HepG2 (cell line): Measurements from ENCODE around the gene YIPF2. TPM values are rescaled to one million over a fixed set of nuclear protein-coding genes. Genes with fewer than 3 reads are reported as not detected.

Experiments used
- ATAC-seq: fragments of 200-7000 bp; cut with Tn5 transposase; 3 replicates; pipeline ENCODE4 v1.9.1; 2020; ENCODE audit warnings: mild to moderate bottlenecking, moderate library complexity
- BruUV-seq: library from RNA; stranded (reverse); fragments of 400-500 nt; replicated peaks from 2 replicates; lab custom pipeline; 2021; lab: Mats Ljungman, UMichigan
- CTCF ChIA-PET: fragments of 300-600 bp; formaldehyde crosslinking; extraction: SDS; loops from one replicate; lab custom pipeline; 2021; ENCODE audit warnings: low total read pairs, inconsistent platforms, low intra/inter-chr PET ratio; lab: Yijun Ruan, JAX
- POLR2A ChIA-PET: fragments of 350-600 bp; sonication (Branson Sonifier 250); formaldehyde crosslinking; loops from one replicate; lab custom pipeline; 2020; ENCODE audit warnings: antibody characterized with exemption, inconsistent platforms; lab: Yijun Ruan, JAX
- DNase-seq: peaks from one replicate; pipeline ENCODE4 v3.0.0-alpha.2; 2015; ENCODE audit warnings: low spot score
- FAIRE-seq: peaks from 3 replicates; lab custom pipeline; 2011; peaks lifted over from hg19 to GRCh38; lab: Jason Lieb, UNC
- H2AFZ ChIP-seq: one replicate; pipeline ENCODE4 v1.6.1; 2011; ENCODE audit warnings: low read length, inconsistent platforms
- H3K27ac ChIP-seq: fragments of 300-600 bp; 3 replicates; pipeline ENCODE4 v1.8.0; 2011; ENCODE audit warnings: mixed run types, mild to moderate bottlenecking, mixed read lengths, low read length, inconsistent platforms; ENCODE audit not compliant: insufficient read depth; ENCODE audit errors: extremely low read length
- H3K27me3 ChIP-seq, 2 experiments: fragments of 200-600 bp in 1 of 2; 2 replicates in 1 of 2; 3 replicates in 1 of 2; pipeline versions ENCODE4 v1.6.0 to v1.8.0; 2011; ENCODE audit warnings: low read length in 2 of 2, mild to moderate bottlenecking in 2 of 2, moderate library complexity in 2 of 2, inconsistent platforms in 1 of 2; ENCODE audit not compliant: insufficient read depth in 2 of 2, control insufficient read depth in 1 of 2
- H3K36me3 ChIP-seq, 2 experiments: fragments of 200-600 bp in 1 of 2; replicated peaks in 1 of 2; 2 replicates in 1 of 2; 3 replicates in 1 of 2; pipeline versions ENCODE4 v1.5.1 to v1.8.0; 2011; ENCODE audit warnings: low read length in 2 of 2, inconsistent platforms in 1 of 2; ENCODE audit not compliant: insufficient read depth in 2 of 2, control insufficient read depth in 1 of 2
- H3K4me1 ChIP-seq: 2 replicates; pipeline ENCODE4 v1.5.1; 2012; ENCODE audit warnings: low read length, inconsistent platforms; ENCODE audit not compliant: insufficient read depth
- H3K4me2 ChIP-seq: 2 replicates; pipeline ENCODE4 v1.6.0; 2011; ENCODE audit warnings: low read depth, low read length, inconsistent platforms
- H3K4me3 ChIP-seq, 3 experiments: fragments of 200-600 bp in 1 of 3; sonication (generic), shearing (Covaris generic) in 1 of 3; replicated peaks in 1 of 3; 2 replicates each; pipeline ENCODE4 v1.5.1; 2011 to 2016; ENCODE audit warnings: low read length in 3 of 3, inconsistent platforms in 2 of 3, low read depth in 2 of 3, mild to moderate bottlenecking in 2 of 3, control low read depth in 1 of 3, mixed read lengths in 1 of 3; ENCODE audit not compliant: insufficient read depth in 1 of 3
- H3K79me2 ChIP-seq: one replicate; pipeline ENCODE4 v1.6.1; 2011; ENCODE audit warnings: low read length, inconsistent platforms; ENCODE audit not compliant: insufficient read depth
- H3K9ac ChIP-seq: 2 replicates; pipeline ENCODE4 v1.6.0; 2011; ENCODE audit warnings: mild to moderate bottlenecking, low read depth, low read length, inconsistent platforms; ENCODE audit not compliant: insufficient read depth
- H3K9me3 ChIP-seq: 2 replicates; pipeline ENCODE4 v1.5.1; 2012; ENCODE audit warnings: mild to moderate bottlenecking, low read length
- H4K20me1 ChIP-seq: 2 replicates; pipeline ENCODE4 v1.6.0; 2011; ENCODE audit warnings: inconsistent platforms, mild to moderate bottlenecking, low read length, moderate library complexity; ENCODE audit not compliant: insufficient read depth
- CBFB ChIP-seq: sonication (generic); formaldehyde crosslinking; IDR thresholded peaks from 2 replicates; pipeline ENCODE4 v1.4.0; 2020; ENCODE audit warnings: missing genetic modification reagents
- FOXA3 ChIP-seq: IDR thresholded peaks from 2 replicates; pipeline ENCODE4 v1.6.1; 2016; ENCODE audit warnings: missing genetic modification reagents, missing compliant biosample characterization
- IKZF4 ChIP-seq: sonication (generic); formaldehyde crosslinking; IDR thresholded peaks from 2 replicates; pipeline ENCODE4 v1.5.1; 2020; ENCODE audit warnings: borderline replicate concordance, mild to moderate bottlenecking, low read depth, missing genetic modification reagents; ENCODE audit errors: not compliant biosample characterization
- NBN ChIP-seq: fragments of 450-650 bp; conservative IDR thresholded peaks from 2 replicates; pipeline ENCODE4 v1.6.1; 2017
- REPIN1 ChIP-seq: sonication (generic); formaldehyde crosslinking; IDR thresholded peaks from 2 replicates; pipeline ENCODE4 v1.8.0; 2022; ENCODE audit warnings: missing genetic modification reagents, low read depth, mild to moderate bottlenecking, borderline replicate concordance
- RNF2 ChIP-seq: fragments of 450-650 bp; conservative IDR thresholded peaks from 2 replicates; pipeline ENCODE4 v1.6.1; 2016; ENCODE audit warnings: low read depth
- YY1 ChIP-seq: IDR thresholded peaks from 2 replicates; pipeline ENCODE4 v1.6.1; 2011; ENCODE audit warnings: low read length, low read depth, moderate library complexity, mild to moderate bottlenecking; ENCODE audit not compliant: insufficient read depth, insufficient replicate concordance
- ZFP37 ChIP-seq: sonication (generic); formaldehyde crosslinking; IDR thresholded peaks from 2 replicates; pipeline ENCODE4 v1.4.0; 2020; ENCODE audit warnings: missing genetic modification reagents, borderline replicate concordance
- ZNF749 ChIP-seq: sonication (generic); formaldehyde crosslinking; IDR thresholded peaks from 2 replicates; pipeline ENCODE4 v1.8.0; 2022; ENCODE audit warnings: mild to moderate bottlenecking, missing genetic modification reagents, moderate library complexity, borderline replicate concordance
- ZNF75D ChIP-seq: sonication (generic); formaldehyde crosslinking; IDR thresholded peaks from 2 replicates; pipeline ENCODE4 v1.8.1; 2023; ENCODE audit warnings: missing genetic modification reagents, mild to moderate bottlenecking, borderline replicate concordance
- ZNF780A ChIP-seq: sonication (generic); formaldehyde crosslinking; IDR thresholded peaks from 2 replicates; pipeline ENCODE4 v1.8.0; 2022; ENCODE audit warnings: mild to moderate bottlenecking, missing genetic modification reagents, moderate library complexity
- ZNF816 ChIP-seq: sonication (generic); formaldehyde crosslinking; IDR thresholded peaks from 2 replicates; pipeline ENCODE4 v1.8.0; 2022; ENCODE audit warnings: missing genetic modification reagents, mild to moderate bottlenecking, borderline replicate concordance
- WGBS: methylation state at CpG from one replicate; pipeline ENCODE4 v1.1.6; 2017; ENCODE audit warnings: low lambda C conversion rate; 5-methylcytosine and 5-hydroxymethylcytosine counted together
- in situ Hi-C: cut with HindIII; loops from 2 replicates; pipeline ENCODE4 v1.10.0; 2017; ENCODE audit warnings: low pct_unique_long_range_greater_than_20kb; ENCODE audit not compliant: extremely low pct_ligation_motif_present
- intact Hi-C: fragments of 100-400 bp; cut with micrococcal nuclease; formaldehyde crosslinking; loops from one replicate; pipeline ENCODE4 v1.10.0; 2022; ENCODE audit not compliant: unreplicated experiment
- polyA plus RNA-seq, 8 experiments: library from polyadenylated mRNA; depleted of rRNA in 3 of 8; stranded (reverse) in 7 of 8; unstranded in 1 of 8; fragments of >200 nt; fragmentation: Illumina TruSeq in 4 of 8; extraction: Trizol in 4 of 8; gene quantifications; 2 replicates each; pipeline versions ENCODE4 v1.2.1 to v1.2.3, GENCODE V29; 2011 to 2016; ENCODE audit warnings: low read depth in 4 of 8, missing spikeins in 1 of 8, mixed read lengths in 1 of 8; ENCODE audit not compliant: insufficient read depth in 1 of 8
- total RNA-seq, 5 experiments: library from RNA; depleted of rRNA; stranded (reverse); fragments of >200 nt; fragmentation: Illumina TruSeq; extraction: Trizol; gene quantifications; 2 replicates each; pipeline ENCODE4 v1.2.3, GENCODE V29; 2016; ENCODE audit warnings: low read depth in 1 of 5
- TF ChIP-seq, protein P1 (sequence below), 2 experiments: sonication (generic) in 1 of 2; formaldehyde crosslinking in 1 of 2; IDR thresholded peaks; 2 replicates each; pipeline versions ENCODE4 v1.4.0 to v1.6.1; 2016 to 2020; ENCODE audit warnings: borderline replicate concordance in 1 of 2, low read depth in 1 of 2, mild to moderate bottlenecking in 1 of 2, missing genetic modification reagents in 1 of 2
- TF ChIP-seq, protein P2 (sequence below): sonication (generic); formaldehyde crosslinking; IDR thresholded peaks from 2 replicates; pipeline ENCODE4 v1.5.0; 2020; ENCODE audit warnings: mild to moderate bottlenecking, missing genetic modification reagents
- TF ChIP-seq, protein P3 (sequence below): sonication (generic); formaldehyde crosslinking; IDR thresholded peaks from 2 replicates; pipeline ENCODE4 v1.4.0; 2020; ENCODE audit warnings: missing genetic modification reagents, mild to moderate bottlenecking, borderline replicate concordance

Gene YIPF2
- total and polyA plus RNA-seq, 2 of the 13 experiments (the other 11 are each of a cell fraction or from before 2014, with no cell fraction given), result 37.3 to 53.2 TPM

DNA sequence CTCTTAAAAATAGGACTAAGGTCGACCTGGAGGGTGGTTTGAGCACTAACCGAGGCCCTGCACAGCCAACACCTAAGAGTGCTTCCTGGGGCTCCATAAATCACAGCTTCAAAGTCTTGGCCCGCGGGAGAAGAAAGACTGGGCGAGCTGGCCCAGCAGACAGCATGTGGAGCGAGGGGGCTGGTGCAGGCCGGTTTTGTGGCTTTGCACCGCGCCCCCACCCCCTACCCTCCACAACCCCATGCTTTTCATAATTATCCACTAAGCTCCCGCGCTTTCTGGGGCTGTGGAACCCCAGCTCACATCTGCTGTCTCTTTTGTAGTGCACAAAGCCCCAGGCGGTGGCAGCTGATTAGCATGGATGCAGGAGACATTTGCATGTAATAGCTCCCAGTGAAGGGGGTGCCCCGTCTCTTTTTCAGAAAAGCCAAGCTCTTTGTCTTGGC is 40.0 kb downstream of the YIPF2 start:
- Histone ChIP-seq H3K4me2 (no peak overlapping the region), H4K20me1 (peaks cover 3% of the 10 kb centered on the region), H2AFZ (no peak overlapping the region), H3K4me3 (no peak overlapping the region), H3K27ac (no peak overlapping the region), H3K4me1 (no peaks in the 10 kb centered on the region), H3K9me3 (no peaks in the 10 kb centered on the region), H3K79me2 (peaks cover 27% of the 10 kb centered on the region), H3K9ac (no peak overlapping the region), H3K36me3 (peaks cover 0 to 5% of the 10 kb centered on the region in 2 experiments; a peak in 3 of 5 replicates), H3K27me3 (no peaks in the 10 kb centered on the region)
- POLR2A ChIA-PET, result interaction anchor here (0.9 to 1.6 kb wide), 2 partner anchors 9 to 15 kb away, joined by 4 to 5 read pairs; no protein-coding TSS in a partner anchor
- BruUV-seq, result no TSS peak
- DNase-seq (no peak), FAIRE-seq (no peak), ATAC-seq (no peak)
- in situ Hi-C loops, result no loop called here
- TF ChIP-seq ZNF816 (no peak), FOXA3 (CRISPR knock-in tag) (no peak), IKZF4 (CRISPR knock-in tag) (no peak), ZNF749 (CRISPR knock-in tag) (no peak), NBN (no peak), REPIN1 (CRISPR knock-in tag) (no peak), ZNF780A (CRISPR knock-in tag) (no peak), ZNF75D (CRISPR knock-in tag) (no peak), RNF2 (no peak), CBFB (CRISPR knock-in tag) (no peak), YY1 (no peak), ZFP37 (CRISPR knock-in tag) (no peak)
- TF ChIP-seq, protein P1, sequence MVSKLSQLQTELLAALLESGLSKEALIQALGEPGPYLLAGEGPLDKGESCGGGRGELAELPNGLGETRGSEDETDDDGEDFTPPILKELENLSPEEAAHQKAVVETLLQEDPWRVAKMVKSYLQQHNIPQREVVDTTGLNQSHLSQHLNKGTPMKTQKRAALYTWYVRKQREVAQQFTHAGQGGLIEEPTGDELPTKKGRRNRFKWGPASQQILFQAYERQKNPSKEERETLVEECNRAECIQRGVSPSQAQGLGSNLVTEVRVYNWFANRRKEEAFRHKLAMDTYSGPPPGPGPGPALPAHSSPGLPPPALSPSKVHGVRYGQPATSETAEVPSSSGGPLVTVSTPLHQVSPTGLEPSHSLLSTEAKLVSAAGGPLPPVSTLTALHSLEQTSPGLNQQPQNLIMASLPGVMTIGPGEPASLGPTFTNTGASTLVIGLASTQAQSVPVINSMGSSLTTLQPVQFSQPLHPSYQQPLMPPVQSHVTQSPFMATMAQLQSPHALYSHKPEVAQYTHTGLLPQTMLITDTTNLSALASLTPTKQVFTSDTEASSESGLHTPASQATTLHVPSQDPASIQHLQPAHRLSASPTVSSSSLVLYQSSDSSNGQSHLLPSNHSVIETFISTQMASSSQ (IDR thresholded peaks at IDR 0.05; ENCODE audit: low read depth), result no peak
- TF ChIP-seq, protein P1 (CRISPR knock-in tag; IDR thresholded peaks at IDR 0.05; ENCODE audit: borderline replicate concordance), result no peak
- TF ChIP-seq, protein P2, sequence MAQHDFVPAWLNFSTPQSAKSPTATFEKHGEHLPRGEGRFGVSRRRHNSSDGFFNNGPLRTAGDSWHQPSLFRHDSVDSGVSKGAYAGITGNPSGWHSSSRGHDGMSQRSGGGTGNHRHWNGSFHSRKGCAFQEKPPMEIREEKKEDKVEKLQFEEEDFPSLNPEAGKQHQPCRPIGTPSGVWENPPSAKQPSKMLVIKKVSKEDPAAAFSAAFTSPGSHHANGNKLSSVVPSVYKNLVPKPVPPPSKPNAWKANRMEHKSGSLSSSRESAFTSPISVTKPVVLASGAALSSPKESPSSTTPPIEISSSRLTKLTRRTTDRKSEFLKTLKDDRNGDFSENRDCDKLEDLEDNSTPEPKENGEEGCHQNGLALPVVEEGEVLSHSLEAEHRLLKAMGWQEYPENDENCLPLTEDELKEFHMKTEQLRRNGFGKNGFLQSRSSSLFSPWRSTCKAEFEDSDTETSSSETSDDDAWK (CRISPR knock-in tag), result no peak
- TF ChIP-seq, protein P3, sequence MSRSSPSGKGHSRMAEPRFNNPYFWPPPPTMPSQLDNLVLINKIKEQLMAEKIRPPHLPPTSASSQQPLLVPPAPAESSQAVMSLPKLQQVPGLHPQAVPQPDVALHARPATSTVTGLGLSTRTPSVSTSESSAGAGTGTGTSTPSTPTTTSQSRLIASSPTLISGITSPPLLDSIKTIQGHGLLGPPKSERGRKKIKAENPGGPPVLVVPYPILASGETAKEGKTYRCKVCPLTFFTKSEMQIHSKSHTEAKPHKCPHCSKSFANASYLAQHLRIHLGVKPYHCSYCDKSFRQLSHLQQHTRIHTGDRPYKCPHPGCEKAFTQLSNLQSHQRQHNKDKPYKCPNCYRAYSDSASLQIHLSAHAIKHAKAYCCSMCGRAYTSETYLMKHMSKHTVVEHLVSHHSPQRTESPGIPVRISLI (CRISPR knock-in tag), result no peak
- CTCF ChIA-PET, result no interaction called here
- intact Hi-C loops, result no loop called here
- WGBS, result 96% methylated on average over 5 of the region's 13 CpGs
